ENCODE measurements around the gene LTBP1. TPM values are rescaled to one million over a fixed set of nuclear protein-coding genes. Genes with fewer than 3 reads are reported as not detected.
A peak's percentile ranks its signal among the peaks of the same experiment; 100 is the strongest.

LTBP1 gene
- total RNA-seq, 1 experiment from 2014 or later: 6.7 TPM

- DNase-seq (ENCODE audit: low read depth, low spot score): no peak
- in situ Hi-C loops (cut with HindIII; ENCODE audit: low pct_unique_long_range_greater_than_20kb, low sequenced_read_pairs): loop anchor here (25.0 kb wide), 1 partner anchor 138 kb away; no protein-coding TSS in a partner anchor
These were observed 21.4 kb upstream of the LTBP1 start for GRCh38 chr2:32925283-32925815.

- in situ Hi-C loops (cut with HindIII; ENCODE audit: low pct_unique_long_range_greater_than_20kb, low sequenced_read_pairs): loop anchor here (25.0 kb wide), 1 partner anchor 139 kb away; no protein-coding TSS in a partner anchor
- no peak for DNase-seq (ENCODE audit: low read depth, low spot score)
These were observed 20.6 kb upstream of the LTBP1 start for GRCh38 chr2:32925976-32926707.

GRCh38 chr2:32926708-32927084, 20.1 kb upstream of the LTBP1 start:
- in situ Hi-C loops (cut with HindIII; ENCODE audit: low pct_unique_long_range_greater_than_20kb, low sequenced_read_pairs): loop anchor here (25.0 kb wide), 1 partner anchor 139 kb away; no protein-coding TSS in a partner anchor
- DNase-seq (ENCODE audit: low read depth, low spot score): peak; percentile 93

GRCh38 chr2:32930436-32930835, 16.3 kb upstream of the LTBP1 start:
- in situ Hi-C loops (cut with HindIII; ENCODE audit: low pct_unique_long_range_greater_than_20kb, low sequenced_read_pairs): loop anchor here (25.0 kb wide), 1 partner anchor 143 kb away; no protein-coding TSS in a partner anchor
- no peak for DNase-seq (ENCODE audit: low read depth, low spot score)

GRCh38 chr2:32931519-32931918, 15.2 kb upstream of the LTBP1 start:
- DNase-seq (ENCODE audit: low read depth, low spot score): no peak
- in situ Hi-C loops (cut with HindIII; ENCODE audit: low pct_unique_long_range_greater_than_20kb, low sequenced_read_pairs): loop anchor here (25.0 kb wide), 1 partner anchor 144 kb away; no protein-coding TSS in a partner anchor

GRCh38 chr2:32931945-32932709, 14.6 kb upstream of the LTBP1 start:
- in situ Hi-C loops (cut with HindIII; ENCODE audit: low pct_unique_long_range_greater_than_20kb, low sequenced_read_pairs): loop anchor here (25.0 kb wide), 1 partner anchor 145 kb away; no protein-coding TSS in a partner anchor
- DNase-seq (ENCODE audit: low read depth, low spot score): peak; percentile 38

GRCh38 chr2:32932825-32933755, 13.7 kb upstream of the LTBP1 start:
- no peak for DNase-seq (ENCODE audit: low read depth, low spot score)
- in situ Hi-C loops (cut with HindIII; ENCODE audit: low pct_unique_long_range_greater_than_20kb, low sequenced_read_pairs): loop anchor here (25.0 kb wide), 1 partner anchor 146 kb away; no protein-coding TSS in a partner anchor

- in situ Hi-C loops (cut with HindIII; ENCODE audit: low pct_unique_long_range_greater_than_20kb, low sequenced_read_pairs): loop anchor here (25.0 kb wide), 1 partner anchor 146 kb away; no protein-coding TSS in a partner anchor
- no peak for DNase-seq (ENCODE audit: low read depth, low spot score)
These were observed 13.0 kb upstream of the LTBP1 start for GRCh38 chr2:32933756-32934095.

- in situ Hi-C loops (cut with HindIII; ENCODE audit: low pct_unique_long_range_greater_than_20kb, low sequenced_read_pairs): loop anchor here (25.0 kb wide), 1 partner anchor 151 kb away; no protein-coding TSS in a partner anchor
- DNase-seq (ENCODE audit: low read depth, low spot score): no peak
These were observed 8.9 kb upstream of the LTBP1 start for GRCh38 chr2:32937602-32938448.

- in situ Hi-C loops (cut with HindIII; ENCODE audit: low pct_unique_long_range_greater_than_20kb, low sequenced_read_pairs): loop anchor here (25.0 kb wide), 1 partner anchor 152 kb away; no protein-coding TSS in a partner anchor
These were observed 7.8 kb upstream of the LTBP1 start for GRCh38 chr2:32938934-32939333.

GRCh38 chr2:32940316-32940997, 6.3 kb upstream of the LTBP1 start:
- in situ Hi-C loops (cut with HindIII; ENCODE audit: low pct_unique_long_range_greater_than_20kb, low sequenced_read_pairs): loop anchor here (25.0 kb wide), 1 partner anchor 153 kb away; no protein-coding TSS in a partner anchor
- no peak for DNase-seq (ENCODE audit: low read depth, low spot score)

More at GRCh38 chr2:32938934-32939333, 7.8 kb upstream of the LTBP1 start:
- DNase-seq (ENCODE audit: low read depth, low spot score): no peak

GRCh38 chr2:32941944-32942690, 4.6 kb upstream of the LTBP1 start:
- in situ Hi-C loops (cut with HindIII; ENCODE audit: low pct_unique_long_range_greater_than_20kb, low sequenced_read_pairs): loop anchor here (25.0 kb wide), 1 partner anchor 155 kb away; no protein-coding TSS in a partner anchor
- DNase-seq (ENCODE audit: low read depth, low spot score): no peak

GRCh38 chr2:32942793-32943485, 3.8 kb upstream of the LTBP1 start:
- no peak for DNase-seq (ENCODE audit: low read depth, low spot score)
- in situ Hi-C loops (cut with HindIII; ENCODE audit: low pct_unique_long_range_greater_than_20kb, low sequenced_read_pairs): loop anchor here (25.0 kb wide), 1 partner anchor 156 kb away; no protein-coding TSS in a partner anchor

- in situ Hi-C loops (cut with HindIII; ENCODE audit: low pct_unique_long_range_greater_than_20kb, low sequenced_read_pairs): loop anchor here (25.0 kb wide), 1 partner anchor 158 kb away; no protein-coding TSS in a partner anchor
- no peak for DNase-seq (ENCODE audit: low read depth, low spot score)
These were observed 1.5 kb upstream of the LTBP1 start for GRCh38 chr2:32945286-32945685.

Data from SK-MEL-5 (cell line).